DMS 273 (cell line): ENCODE results near the gene HNRNPA0.
"Not testable (repeated sequence)": the region's sequence is repeated elsewhere in the genome, so short reads cannot be mapped to it uniquely, and the experiment has no call there.

ENCODE experiments used
- DNase-seq: peaks from one replicate; lab custom pipeline; 2025; ENCODE audit not compliant: unreplicated experiment; lab: John Stamatoyannopoulos, UW

HNRNPA0 gene

DNA sequence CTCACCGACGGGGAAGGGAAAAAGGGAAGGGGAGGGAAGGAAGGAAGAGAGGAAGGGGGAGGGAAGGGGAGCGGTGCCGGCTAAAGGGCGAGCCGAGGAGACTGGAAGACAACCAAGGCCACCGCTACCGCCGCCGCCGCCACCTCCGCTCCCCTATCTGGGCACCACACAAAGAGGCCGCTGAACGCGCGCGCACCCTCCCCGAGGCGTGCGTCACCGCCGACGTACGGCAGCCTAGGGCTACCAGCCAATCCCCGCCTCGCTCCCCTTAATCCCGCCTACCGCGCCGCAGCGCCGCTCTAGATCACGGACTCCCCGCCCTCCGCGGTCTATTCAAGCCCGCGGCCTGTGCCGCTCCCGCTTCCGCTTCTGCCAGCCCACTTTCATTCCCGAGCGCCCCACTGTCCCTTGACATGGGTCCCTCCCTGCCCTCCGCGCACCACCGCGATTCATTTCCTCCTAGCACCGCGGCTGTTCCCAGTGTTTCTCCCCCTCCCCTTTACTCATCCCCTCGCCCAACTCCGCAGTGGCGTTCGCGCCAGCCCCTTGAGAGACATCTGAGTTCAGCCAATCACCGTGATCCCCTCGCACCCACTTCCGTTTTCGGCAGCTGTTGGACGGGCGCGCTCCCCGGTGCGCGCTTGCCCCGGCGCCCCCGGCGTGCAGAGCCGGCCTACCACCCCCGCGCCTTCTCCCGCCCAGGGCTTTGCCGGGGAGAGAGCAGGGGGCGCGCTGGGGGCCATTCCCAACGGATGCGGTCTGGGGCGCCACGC lies at the start of gene HNRNPA0:
Gene HNRNPA0 (minus strand): TSS at position 176 of the 773 bp plus-strand sequence. CDS start 297 bp downstream, outside the sequence.
- peak; percentile 98 for DNase-seq

DNA sequence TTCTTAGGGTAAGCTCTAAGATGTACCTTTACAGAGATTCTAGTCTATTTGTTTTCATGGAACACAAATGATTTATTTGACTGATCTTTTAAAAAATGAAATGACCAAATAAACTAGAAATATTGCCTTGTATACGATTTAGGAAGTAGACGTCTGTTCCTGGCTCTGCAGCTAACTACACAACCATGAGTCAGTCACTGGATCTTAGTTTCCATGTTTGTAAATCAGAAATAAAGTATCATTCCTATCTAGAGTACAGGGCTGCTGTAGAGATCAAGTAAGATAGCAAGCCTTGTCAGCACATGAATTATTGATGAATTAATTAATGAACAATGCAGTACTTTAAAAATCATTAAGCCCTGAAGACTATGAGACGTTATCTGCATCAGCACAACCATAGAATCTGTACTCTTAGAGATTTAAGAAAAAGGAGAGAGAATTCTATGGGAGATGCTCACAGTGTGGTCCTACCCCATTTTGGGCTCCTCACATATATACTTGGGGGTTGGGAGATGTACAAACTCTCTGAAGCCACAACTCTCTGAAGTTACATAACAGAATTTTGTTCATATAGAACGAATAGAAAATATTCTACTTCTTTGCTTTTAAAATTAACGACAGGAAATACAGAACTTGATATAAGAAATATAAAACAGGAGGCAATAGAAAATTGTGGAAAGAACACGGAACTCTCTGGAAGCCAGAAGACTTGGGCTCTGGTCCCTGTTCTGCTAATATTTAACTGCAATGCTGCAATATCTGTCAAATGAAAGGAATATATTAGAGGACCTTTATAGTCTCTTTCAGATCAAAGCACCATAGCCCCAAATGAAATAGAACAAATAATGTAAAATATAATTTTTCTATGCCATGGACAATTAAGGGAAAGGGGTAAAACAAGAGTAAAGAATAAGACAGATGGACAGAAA lies 48.4 kb upstream of the HNRNPA0 start:
- DNase-seq = no peak

DNA sequence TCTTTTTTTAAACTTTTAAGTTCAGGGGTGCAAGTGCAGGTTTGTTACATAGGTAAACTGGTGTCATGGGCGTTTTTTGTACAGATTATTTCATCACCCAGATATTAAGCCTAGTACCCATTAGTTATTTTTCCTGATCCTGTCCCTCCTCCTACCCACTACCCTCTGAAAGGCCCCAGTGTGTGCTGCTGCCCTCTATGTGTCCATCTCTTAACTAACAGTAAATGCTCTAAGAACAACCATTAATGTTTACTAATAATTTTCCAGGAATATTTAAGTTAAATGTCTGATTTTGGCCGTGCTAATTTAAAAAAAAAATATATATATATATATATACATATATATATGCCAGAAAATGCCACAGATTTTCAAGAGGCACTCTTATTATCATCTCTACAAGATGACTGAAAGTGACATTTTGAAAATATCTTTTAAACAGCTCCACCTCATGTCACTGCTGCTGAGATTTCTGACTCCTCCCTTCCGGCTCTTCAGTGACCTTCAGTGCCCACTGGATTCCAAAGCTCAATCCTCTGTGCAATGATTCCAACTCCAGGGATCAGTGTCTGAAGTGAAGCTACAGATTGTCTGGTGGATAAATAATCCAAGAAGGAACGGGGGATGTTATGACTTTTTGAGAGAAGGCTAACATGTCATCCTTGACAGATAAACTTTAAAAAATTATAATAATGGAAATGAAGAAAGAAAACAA lies 46.7 kb upstream of the HNRNPA0 start:
- no peak for DNase-seq

DNA sequence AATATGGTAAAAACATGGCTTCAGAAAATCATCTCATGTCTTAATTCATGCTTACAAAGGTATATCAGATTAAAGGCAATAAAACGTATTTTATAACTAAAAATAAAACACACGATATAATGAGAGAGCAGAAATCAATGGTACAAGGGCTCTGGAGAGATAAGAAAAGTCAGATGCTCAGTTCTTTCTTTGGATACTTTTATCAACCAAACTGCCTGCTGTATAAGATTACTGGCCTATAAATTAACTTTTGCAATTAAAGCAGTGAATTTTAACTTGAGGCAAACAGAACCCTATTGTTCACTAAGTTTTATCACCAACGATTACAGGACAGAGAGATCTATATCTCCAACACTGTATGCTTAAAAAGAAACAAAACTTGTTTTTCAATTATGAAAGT lies 42.1 kb upstream of the HNRNPA0 start:
- DNase-seq = no peak

- no peak for DNase-seq
Measured at GRCh38 chr5:137794863-137795262, 40.7 kb upstream of the HNRNPA0 start.

DNA sequence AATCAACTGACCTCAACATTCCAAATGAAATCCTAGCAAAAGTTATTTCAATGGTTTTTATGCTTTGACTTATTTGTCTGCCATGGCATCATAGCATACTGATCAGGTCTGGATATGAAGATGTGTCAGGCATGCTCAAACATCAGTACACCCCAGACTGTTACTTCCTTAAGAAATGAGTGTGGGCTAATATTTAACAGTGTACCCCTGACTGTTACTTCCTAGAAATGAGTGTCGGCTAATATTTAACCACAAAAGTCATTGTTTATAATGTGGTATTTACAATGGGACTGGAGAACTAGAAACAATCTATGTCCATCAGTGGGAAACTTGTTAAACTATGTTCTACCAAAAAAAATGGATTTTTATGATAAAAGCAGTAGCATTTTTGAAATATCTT lies 38.1 kb upstream of the HNRNPA0 start:
- no peak for DNase-seq

- no peak for DNase-seq
Measured at GRCh38 chr5:137791799-137792198, 37.6 kb upstream of the HNRNPA0 start.

GRCh38 chr5:137791387-137791786 lies 37.2 kb upstream of the HNRNPA0 start:
- no peak for DNase-seq

DNA sequence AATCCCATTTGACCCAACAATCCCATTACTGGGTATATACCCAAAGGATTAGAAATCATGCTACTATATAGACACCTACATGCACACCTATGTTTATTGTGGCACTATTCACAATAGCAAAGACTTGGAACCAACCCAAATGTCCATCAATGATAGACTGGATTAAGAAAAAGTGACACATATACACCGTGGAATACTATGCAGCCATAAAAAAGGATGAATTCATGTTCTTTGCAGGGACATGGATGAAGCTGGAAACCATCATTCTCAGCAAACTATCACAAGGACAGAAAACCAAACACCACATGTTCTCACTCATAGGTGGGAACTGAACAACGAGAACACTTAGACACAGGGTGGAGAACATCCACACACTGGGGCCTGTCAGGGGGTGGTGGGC lies 34.4 kb upstream of the HNRNPA0 start:
- not testable (repeated sequence) for DNase-seq

DNA sequence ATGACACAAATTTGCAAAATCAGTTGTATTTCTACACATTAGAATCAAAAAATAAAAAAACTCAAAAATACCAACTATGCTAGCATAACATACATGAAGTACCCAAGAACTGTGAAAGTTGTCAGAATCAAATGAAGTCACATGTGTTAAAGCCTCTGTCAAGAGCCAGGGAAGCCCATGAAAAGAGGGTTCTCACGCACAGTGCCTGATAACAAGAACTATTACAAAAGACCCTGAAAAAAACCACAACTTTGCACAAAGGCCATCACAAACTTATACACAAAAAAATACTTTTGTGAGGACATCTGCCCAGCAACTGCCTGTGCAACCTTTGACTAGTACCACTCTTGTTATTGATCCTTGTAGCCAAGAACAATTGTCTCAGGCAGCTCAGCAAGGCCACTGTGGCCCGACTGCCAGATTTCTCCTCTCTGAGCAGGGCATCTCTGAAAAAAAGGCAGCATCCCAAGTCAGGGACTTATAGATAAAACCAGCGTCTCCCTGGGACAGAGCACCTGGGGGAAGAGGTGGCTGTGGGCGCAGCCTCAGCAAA lies 28.9 kb upstream of the HNRNPA0 start:
- no peak for DNase-seq

GRCh38 chr5:137782055-137782454 lies 27.9 kb upstream of the HNRNPA0 start:
- no peak for DNase-seq

DNA sequence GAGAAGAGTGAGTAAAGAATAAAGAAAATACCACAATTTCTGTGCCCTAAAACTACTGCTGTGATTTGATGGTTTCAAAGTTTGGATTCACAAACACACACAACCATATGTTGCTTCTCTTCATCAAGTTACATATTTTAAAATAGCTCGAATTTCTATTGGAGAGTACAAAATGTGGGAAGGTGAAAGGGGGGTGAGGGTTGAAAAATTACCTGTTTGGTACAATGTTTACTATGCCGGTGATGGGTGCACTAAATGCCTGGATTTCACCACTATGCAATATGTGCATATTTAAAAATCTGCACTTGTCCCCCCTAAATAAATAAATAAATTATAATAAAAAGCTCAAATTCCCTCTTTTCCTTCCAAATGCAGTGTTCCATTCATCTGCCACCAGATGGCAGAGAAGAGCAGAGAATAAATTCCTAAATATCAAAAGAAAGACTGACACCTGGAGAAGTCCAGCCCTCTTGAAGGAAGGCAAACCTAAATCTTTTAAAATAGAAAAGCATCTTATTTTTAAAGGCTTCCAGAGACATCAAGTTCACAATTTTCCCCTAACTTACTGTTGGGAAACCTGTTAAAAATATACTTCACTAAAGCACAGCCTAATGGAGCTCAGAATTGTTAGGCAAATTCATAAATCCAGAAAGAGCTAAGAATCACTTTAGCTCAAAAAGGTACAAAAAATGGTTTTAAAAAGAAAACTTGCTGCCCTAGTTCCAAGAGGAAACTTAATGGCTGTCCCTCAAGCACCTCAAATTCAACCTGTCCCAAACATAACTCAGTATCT lies 24.8 kb upstream of the HNRNPA0 start:
- peak; percentile 75 for DNase-seq

DNA sequence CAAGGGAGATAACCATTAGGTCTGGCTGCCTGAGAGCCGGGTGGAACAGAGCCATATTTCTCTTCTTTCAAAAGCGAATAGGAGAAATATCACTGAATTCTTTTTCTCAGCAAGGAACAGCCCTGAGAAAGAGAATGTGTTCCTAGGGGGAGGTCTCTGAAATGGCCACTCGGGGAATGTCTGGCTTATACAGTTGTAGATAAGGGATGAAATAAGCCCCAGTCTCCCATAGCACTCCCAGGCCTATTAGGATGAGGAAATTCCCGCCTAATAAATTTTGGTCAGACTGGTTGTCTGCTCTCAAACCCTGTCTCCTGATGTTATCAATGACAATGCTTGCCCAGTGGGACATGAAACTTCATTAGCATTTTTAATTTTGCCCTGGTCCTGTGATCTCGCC lies 13.8 kb upstream of the HNRNPA0 start:
- DNase-seq = not testable (repeated sequence)

- no peak for DNase-seq
Measured at GRCh38 chr5:137761566-137761965, 7.4 kb upstream of the HNRNPA0 start.

DNA sequence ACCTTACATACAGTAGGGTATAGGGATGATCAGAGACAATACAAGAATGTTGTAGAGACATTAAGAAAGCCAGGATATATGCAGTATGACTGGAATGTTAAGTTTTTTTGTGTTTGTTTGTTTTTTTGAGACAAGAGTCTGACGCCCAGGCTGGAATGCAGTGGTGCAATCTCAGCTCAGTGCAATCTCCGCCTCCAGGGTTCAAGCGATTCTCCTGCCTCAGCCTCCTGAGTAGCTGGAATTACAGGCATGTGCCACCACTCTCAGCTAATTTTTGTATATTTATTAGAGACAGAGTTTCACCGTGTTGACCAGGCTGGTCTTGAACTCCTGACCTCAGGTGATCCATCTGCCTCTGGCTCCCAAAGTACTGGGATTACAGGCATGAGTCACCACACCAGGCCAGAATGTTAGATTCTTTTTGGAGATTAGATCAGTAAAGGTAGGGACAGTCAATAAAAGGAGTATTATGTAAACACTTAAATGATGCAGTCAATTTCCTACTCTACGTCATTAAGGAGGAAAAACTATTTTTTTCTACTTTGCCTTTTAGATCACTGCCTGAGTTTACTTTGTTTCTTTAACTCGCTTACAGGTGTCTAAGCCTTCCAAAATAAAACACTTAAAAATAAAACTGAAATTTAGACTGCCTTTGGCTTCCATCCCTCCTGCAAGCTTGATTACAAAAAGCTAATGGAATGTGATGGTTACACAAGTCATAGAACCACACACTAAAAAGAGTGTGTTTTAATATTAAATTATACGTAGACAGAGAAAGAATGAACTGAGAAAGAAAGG lies 6.8 kb upstream of the HNRNPA0 start:
- DNase-seq = no peak

- no peak for DNase-seq
Measured at GRCh38 chr5:137760294-137760693, 6.1 kb upstream of the HNRNPA0 start.

GRCh38 chr5:137758715-137759306 lies 4.6 kb upstream of the HNRNPA0 start:
- DNase-seq = no peak

DNA sequence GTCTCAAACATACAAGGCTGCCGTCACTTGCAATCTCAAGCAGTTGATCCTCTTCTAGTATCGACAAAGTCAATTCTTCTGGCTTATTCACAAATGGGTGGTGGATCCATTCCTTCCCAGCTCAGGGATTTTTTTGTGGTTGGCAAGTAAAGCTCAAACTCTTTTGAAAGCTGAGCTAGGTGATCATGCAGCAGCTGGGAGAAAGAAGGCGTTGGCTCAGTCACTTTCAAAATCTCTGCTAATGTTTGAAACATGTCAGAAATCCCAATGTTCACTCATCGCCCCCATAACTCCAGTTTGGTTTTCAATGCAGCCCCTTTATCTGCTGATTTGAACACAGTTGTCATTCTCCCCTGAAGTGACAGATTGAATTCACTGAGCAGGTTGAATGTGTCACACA lies 4.0 kb upstream of the HNRNPA0 start:
- no peak for DNase-seq

DNA sequence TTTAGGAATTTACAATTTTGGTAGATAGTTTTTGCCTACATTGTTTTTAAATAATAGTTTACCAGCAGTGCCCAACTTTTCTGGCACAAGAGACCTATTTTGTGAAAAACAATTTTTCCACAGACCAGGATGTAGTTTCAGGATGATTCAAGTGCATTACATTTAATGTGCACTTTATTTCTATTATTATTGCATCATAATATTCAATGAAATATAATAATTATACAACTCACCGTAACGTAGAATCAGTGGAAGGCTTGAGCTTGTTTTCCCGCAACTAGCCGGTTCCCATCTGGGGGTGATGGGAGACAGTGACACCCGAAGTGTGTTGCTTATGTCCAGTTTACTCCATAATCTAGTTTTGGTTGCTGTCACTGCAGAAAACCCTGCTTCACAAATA lies 3.5 kb upstream of the HNRNPA0 start:
- no peak for DNase-seq
